ENCODE data around the gene TMEM169.

DNA sequence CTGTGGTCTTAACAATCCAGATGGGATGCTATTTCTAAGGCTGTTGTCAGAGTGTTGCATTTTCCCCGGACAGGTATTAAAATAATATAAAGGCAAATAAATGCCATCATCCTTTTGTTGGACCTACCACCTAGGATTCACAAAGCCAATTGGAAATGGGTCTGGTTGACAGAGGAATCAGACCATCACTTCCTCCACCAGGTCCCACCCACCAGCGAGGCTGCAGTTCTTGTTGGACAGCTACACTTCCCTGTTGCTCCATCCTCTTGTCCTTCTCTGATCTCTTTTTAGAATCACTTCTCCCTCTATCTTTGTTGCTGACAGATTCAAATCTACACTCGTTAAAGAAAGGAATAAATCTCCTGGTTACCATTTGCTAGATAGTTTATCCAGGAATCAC lies 1.1 kb downstream of the TMEM169 start:
- TF ChIP-seq, protein P1, sequence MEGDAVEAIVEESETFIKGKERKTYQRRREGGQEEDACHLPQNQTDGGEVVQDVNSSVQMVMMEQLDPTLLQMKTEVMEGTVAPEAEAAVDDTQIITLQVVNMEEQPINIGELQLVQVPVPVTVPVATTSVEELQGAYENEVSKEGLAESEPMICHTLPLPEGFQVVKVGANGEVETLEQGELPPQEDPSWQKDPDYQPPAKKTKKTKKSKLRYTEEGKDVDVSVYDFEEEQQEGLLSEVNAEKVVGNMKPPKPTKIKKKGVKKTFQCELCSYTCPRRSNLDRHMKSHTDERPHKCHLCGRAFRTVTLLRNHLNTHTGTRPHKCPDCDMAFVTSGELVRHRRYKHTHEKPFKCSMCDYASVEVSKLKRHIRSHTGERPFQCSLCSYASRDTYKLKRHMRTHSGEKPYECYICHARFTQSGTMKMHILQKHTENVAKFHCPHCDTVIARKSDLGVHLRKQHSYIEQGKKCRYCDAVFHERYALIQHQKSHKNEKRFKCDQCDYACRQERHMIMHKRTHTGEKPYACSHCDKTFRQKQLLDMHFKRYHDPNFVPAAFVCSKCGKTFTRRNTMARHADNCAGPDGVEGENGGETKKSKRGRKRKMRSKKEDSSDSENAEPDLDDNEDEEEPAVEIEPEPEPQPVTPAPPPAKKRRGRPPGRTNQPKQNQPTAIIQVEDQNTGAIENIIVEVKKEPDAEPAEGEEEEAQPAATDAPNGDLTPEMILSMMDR (IDR thresholded peaks at IDR 0.05): no peak
- TF ChIP-seq SIN3A (IDR thresholded peaks at IDR 0.05; ENCODE audit: borderline replicate concordance, insufficient read depth, low read depth, low read length): no peak
- no peak for TF ChIP-seq POLR2AphosphoS5 (IDR thresholded peaks at IDR 0.05; ENCODE audit: low read depth, low read length)

Data from Panc1 (cell line).